HG02610 (cell line): Measurements from ENCODE around the gene GPI.
A peak's percentile ranks its signal among the peaks of the same experiment; 100 is the strongest.
"Not testable (repeated sequence)": the region's sequence is repeated elsewhere in the genome, so short reads cannot be mapped to it uniquely, and the experiment has no call there.

Experiments used
- ATAC-seq: cut with Tn5 transposase; IDR thresholded peaks from one replicate; pipeline ENCODE4 v1.9.1; 2021; ENCODE audit warnings: mild to moderate bottlenecking, moderate library complexity; ENCODE audit not compliant: unreplicated experiment

GPI gene

GRCh38 chr19:34364830-34365462 is at the start of gene GPI:
TSS of gene GPI (plus strand) at chr19:34365196. CDS start at chr19:34365267, 71 bp downstream.
- peak; percentile 61 for ATAC-seq

GRCh38 chr19:34316247-34316646 is 48.7 kb upstream of the GPI start:
- ATAC-seq = no peak

- no peak for ATAC-seq
Measured at GRCh38 chr19:34316741-34317301, 48.2 kb upstream of the GPI start.

- ATAC-seq = no peak
Measured at GRCh38 chr19:34317311-34317927, 47.6 kb upstream of the GPI start.

GRCh38 chr19:34319230-34319585 is 45.8 kb upstream of the GPI start:
- no peak for ATAC-seq

GRCh38 chr19:34319785-34320184 is 45.2 kb upstream of the GPI start:
- no peak for ATAC-seq

GRCh38 chr19:34320277-34320676 is 44.7 kb upstream of the GPI start:
- ATAC-seq = no peak

GRCh38 chr19:34321735-34322134 is 43.3 kb upstream of the GPI start:
- no peak for ATAC-seq

GRCh38 chr19:34323433-34324204 is 41.4 kb upstream of the GPI start:
- ATAC-seq = no peak

GRCh38 chr19:34324320-34324719 is 40.7 kb upstream of the GPI start:
- ATAC-seq = no peak

GRCh38 chr19:34325181-34325580 is 39.8 kb upstream of the GPI start:
- ATAC-seq = no peak

GRCh38 chr19:34325981-34326787 is 38.8 kb upstream of the GPI start:
- ATAC-seq = no peak

- ATAC-seq = no peak
Measured at GRCh38 chr19:34327851-34328250, 37.1 kb upstream of the GPI start.

- ATAC-seq = no peak
Measured at GRCh38 chr19:34328982-34329381, 36.0 kb upstream of the GPI start.

- no peak for ATAC-seq
Measured at GRCh38 chr19:34330116-34330515, 34.9 kb upstream of the GPI start.

- not testable (repeated sequence) for ATAC-seq
Measured at GRCh38 chr19:34330596-34330995, 34.4 kb upstream of the GPI start.

GRCh38 chr19:34331596-34331995 is 33.4 kb upstream of the GPI start:
- not testable (repeated sequence) for ATAC-seq

GRCh38 chr19:34332027-34332760 is 32.8 kb upstream of the GPI start:
- ATAC-seq = no peak

- ATAC-seq = no peak
Measured at GRCh38 chr19:34335914-34336313, 29.1 kb upstream of the GPI start.

GRCh38 chr19:34336781-34337271 is 28.2 kb upstream of the GPI start:
- ATAC-seq = no peak
